NCI-H1092 treated with DMSO at 0.1 percent for 48 hours (cell line): ENCODE results near the gene PTPRT.

Experiments
- DNase-seq: peaks from one replicate; lab custom pipeline; 2025; lab: John Stamatoyannopoulos, UW

Gene PTPRT

DNA sequence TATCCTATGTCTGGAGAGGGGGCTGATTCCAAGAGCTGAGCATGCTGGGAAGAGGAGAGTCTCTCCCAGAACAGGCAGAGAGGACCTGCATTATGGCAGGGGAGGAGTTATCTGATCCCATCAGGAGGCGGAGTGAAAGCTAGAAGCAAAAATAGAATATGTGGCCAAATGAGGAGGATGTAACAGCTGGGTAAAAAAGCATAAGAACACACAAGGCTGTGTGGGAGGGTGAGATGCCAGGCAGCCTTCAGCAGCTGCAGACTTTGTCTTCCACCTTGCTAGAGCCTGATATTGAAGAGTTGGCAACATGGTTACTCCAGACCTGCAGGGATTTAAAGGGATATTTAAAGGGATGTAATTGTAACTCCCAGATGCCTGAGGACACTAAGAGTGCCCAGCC lies 167.1 kb downstream of the PTPRT start:
- DNase-seq = no peak

DNA sequence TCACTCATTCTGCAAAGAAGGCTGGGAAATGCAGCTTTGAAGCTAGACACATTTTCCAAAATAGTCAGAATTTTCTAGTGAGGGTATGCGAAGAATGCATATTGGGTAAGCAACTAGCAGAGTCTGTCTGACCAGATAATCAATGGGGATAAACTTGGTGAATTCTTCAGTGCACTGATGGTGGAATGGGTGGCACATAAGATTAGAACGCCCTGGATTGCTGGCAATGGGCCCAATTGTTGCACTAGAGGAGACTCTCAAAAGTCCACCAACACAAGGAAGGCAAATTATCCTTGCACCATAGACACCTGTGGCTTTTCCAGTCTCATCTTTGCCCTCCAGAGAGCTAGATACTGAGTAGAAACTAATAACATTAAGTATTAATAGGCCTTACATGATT lies 167.6 kb downstream of the PTPRT start:
- no peak for DNase-seq

DNA sequence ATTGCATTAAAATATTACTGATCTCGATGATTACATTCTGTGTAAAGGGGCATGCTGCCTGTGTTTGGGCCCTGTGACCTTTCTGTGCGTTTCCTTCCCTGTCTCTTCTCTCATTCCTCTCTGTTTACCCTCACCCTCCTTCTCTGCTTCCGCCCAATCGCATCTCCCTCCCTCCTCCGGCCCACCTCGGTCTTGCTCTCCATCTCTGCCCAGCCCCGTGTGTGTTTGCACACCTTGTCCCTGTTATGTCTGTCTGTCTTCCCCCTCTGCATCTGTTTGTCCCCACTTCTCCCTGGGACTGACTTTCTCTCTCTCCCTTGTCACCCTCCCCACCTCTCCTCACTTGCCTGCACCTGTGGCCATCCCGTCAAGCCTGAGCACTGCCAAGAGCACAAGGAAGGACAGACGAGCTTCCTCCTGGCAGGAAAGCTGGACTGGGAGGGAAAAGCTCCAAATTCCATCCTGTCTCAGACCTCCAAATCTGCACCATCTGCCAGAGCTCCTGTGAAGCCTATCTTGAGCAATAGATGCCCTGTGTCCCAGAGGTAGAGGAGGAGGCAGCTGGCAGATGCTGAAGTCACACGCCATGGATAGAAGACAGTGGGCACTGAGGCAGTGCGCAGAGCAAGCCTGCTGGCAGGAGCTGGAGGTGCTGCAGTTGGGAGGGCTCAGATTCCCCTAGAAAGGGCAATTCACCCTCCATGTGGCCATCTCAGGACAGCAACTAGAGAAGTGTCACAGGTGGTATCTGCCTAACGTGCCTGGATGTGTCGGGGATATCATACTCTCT lies 172.3 kb downstream of the PTPRT start:
- DNase-seq = no peak

DNA sequence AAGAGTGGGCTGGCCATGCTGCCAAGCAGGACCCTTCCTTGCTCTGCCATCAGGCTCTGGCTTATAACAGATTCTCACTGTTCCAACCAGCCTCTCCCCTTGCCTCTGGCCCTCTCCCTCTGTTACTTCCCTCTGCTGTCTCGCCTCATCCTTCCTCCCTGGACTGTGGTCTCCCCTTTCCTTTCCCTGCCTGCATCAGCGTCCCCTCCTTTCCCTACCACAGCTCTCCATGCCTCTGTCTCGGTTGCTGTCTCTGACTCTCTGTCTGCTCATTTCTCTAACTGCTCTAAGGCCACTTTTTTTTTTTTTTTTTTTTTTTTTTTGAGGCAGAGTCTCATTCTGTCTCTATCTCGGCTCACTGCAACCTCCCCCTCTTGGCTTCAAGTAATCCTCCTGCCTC lies 173.4 kb downstream of the PTPRT start:
- DNase-seq = no peak

DNA sequence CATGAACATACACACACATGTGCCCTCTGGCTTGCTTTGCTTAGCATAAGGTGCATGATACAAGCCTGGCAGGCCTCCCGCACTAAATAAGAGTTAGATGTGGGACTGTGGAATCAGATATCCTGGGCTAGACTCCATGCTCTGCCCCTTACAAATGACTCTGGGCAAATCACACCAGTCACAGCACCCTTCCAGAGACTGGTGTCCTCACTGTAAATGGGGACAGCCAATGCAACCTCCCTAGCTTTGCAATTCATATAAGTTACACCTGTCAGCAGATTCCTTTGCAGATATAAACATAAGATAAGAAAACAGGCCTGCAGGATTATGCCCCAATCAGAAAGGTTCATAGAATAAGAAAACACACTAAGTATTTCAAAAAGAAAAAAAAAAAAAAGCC lies 174.1 kb downstream of the PTPRT start:
- DNase-seq = no peak

DNA sequence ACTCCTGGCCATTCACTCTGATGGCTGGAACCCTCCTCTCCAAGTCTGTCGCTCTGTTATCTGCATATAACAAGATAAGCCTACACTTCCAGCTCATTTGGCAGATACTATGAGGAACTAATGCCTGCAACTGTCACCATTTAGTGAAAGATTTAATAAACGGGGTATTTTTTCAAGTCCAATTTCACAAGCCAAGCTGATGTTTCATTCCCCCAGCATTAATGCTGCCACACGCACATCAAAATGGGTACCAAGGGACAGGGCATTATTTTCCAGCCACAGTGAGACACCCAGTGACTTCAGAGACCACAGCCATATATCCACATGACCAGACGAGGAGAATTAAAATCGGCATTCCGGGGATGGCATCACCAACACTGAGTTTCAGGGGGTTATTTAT lies 175.5 kb downstream of the PTPRT start:
- DNase-seq = no peak

GRCh38 chr20:43011491-43011890 lies 178.2 kb downstream of the PTPRT start:
- no peak for DNase-seq

DNA sequence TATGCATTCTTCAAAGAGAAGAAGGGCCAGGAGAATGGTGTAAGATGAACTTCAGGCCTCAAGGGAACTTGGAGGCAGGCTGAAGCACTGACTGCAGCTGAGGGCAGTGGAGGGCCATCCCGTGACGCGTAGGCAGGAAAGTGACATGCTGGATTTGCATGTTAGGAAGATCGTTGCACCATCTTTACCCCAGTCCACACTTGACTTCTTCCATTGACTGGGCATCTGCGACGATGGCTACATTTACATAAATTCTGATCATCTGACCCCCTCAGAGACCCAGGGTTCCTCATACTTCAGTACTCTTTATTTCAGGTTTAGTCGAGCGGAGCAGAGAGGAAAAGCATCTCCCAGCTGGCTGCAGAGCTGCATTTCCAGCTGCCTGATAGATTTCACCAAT lies 180.2 kb downstream of the PTPRT start:
- no peak for DNase-seq

DNA sequence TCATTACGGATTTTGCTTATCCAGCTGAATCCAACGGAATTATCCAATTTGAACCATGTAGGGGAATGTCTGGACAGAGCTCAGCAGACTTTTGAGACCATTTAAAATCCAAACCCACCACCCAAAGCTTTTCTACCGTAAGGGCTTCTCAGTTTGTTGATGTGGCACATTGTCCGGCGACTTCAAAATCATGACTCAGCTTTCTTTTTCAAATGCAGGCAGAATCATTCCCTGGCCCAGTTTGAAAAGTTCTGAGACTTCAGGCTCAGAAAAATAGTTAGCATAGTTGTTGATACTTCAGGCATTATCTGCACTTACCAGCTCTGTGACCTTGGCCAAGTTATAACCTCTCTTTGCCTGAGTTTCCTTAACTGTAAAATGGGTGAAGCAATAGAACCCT lies 182.2 kb downstream of the PTPRT start:
- DNase-seq = no peak

- DNase-seq = no peak
These were observed 182.9 kb downstream of the PTPRT start for GRCh38 chr20:43006651-43007375.

- DNase-seq = no peak
These were observed 186.3 kb downstream of the PTPRT start for GRCh38 chr20:43003318-43003944.

- DNase-seq = no peak
These were observed 193.6 kb downstream of the PTPRT start for GRCh38 chr20:42996141-42996540.

- no peak for DNase-seq
These were observed 201.4 kb downstream of the PTPRT start for GRCh38 chr20:42988319-42988718.

DNA sequence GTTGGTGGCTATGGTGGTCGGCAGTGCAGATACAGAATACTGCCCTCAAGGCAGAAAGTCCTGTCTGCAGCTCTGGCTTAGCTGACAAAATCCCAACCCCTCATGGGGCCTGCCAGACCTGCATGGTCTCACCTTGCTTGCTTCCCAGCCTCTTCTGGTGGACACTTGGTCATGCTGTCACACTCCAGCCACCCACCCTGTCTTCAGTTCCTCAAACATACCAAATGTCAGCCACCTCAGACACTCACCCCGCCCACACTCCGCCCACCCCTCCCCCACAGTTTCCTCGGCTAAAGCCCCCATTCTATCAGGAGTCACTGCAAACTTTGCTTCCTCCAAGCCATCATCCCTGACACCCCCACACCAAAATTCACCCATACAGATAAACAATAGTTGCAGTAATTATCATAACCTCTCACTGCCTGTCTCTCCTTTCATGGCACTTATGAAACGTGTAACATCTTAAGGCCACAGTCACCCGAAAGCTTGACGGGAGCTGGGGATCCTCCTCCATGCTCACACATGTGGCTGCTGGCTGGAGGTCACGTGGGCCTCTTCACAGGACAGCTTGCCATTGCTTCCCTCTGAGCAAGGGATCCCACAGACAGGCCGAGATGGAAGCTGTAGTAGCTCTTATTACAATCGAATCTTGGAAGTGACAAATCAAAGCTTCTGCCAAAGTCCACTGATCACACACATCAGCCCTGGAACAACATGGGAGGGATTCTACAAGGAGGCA lies 202.2 kb downstream of the PTPRT start:
- no peak for DNase-seq

GRCh38 chr20:42986143-42986773 lies 203.4 kb downstream of the PTPRT start:
- no peak for DNase-seq

DNA sequence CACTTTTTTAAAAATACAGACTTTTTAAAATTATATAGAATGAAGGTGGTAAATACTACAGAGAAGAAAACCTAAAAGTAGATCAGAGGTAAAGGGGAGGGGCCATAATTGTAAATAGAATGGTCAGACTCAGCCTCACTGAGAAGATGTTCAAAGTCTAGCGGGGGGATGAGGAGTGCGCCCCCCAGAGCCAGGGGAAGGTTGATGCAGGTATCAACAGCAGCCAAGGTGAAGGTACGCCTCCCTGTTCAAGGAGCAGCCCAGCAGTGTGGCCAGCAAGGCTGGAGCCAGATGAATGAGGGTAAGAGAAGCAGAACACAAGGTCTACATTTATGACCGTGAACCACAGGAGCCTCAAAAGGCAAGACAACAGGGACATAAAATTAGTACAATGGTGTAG lies 204.1 kb downstream of the PTPRT start:
- no peak for DNase-seq

DNA sequence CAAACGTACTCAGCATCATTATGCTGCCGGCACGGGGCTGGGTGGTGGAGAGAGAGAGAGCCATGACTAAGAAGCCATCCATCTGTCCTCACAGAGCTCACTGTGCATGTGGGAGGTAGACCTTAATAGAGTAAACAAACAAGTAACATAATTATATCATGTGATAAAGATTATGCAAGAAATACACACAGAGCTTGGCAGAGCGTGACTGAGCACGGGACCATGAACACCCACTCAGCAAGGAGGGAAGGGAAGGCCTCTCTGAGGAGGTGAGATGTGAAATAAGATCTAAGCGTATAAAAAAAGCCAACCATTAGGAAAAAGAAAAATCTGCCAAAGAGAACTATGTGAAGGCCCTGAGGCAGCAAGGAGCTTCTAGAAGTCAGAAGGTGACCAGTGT lies 207.5 kb downstream of the PTPRT start:
- no peak for DNase-seq

DNA sequence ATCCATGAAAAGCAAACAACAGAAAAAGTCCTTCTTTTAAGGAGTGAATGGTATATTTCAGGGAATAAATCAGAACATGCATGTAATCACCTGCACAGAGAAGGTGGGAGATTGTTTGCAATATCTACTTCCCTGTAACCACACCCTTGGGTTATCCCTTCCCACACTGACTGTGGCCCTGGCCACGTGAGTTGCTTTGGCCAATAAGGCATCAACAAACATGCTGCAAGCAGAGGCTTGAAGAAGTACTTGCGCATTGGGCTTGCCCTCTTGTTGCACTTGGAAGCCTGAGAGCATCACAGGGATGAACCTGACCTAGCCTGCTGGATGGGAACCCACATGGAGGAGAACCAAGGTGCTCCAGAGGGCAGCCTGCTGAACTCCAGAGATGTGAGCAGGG lies 208.5 kb downstream of the PTPRT start:
- no peak for DNase-seq

DNA sequence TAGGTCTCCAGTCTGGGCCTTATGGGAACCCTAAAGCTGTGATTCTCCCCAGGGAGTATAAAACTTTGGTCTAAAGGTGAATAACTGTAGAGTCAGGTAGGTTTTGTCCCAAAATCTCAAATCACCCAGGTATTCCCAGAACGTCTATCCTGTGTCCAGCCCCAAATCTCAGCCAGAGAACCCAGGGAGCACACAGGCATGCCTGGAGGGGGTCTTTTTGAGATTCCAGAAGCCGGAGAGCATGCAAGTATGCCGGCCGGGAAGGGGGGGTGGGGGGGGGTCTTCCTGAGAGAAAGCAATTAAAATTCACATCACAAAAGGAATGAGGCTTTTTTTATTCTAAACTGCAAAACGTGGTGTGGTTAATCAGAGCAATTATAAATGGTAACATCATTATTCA lies 210.0 kb downstream of the PTPRT start:
- DNase-seq = no peak

DNA sequence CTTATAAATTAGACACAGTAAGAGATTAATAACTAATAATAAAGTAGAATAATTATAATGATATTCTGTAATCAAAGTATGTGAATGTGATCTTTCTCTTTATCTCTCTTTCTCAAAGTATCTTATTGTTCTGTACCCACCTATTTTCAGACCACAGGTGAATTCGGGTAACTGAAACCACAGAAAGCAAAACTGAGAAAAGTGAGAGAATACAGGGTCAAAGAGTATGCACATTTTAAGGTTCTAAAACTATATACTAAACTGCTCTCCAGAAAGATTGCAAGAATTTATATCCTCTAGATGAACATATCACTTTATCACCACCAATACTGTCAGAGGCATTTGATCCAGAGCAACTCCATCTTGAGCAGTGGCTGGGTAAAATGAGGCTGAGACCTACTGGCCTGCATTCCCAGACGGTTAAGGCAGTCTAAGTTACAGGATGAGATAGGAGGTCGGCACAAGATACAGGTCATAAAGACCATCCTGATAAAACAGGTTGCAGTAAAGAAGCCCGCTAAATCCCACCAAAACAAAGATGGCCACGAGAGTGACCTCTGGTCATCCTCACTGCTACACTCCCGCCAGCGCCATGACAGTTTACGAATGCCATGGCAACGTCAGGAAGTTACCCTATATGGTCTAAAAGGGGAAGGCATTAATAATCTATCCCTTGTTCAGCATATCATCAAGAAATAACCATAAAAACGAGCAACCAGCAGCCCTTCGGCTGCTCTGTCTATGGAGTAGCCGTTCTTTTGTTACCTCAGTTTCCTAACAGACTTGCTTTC lies 211.3 kb downstream of the PTPRT start:
- DNase-seq = no peak

GRCh38 chr20:42975974-42976373 lies 213.7 kb downstream of the PTPRT start:
- no peak for DNase-seq
